ENCODE results near the gene PTPRN.

PTPRN gene

GRCh38 chr2:219245148-219245898 is 63.9 kb downstream of the PTPRN start, which contains the start of the genes GLB1L and STK16:
GLB1L (minus strand) TSS chr2:219245444; CDS start chr2:219243573, 1,871 bp downstream.
STK16 (plus strand) TSS chr2:219245479; CDS start chr2:219246000, 521 bp downstream.
- DNase-seq (ENCODE audit: low spot score): peak; percentile 94

GRCh38 chr2:219244789-219245147 is 64.4 kb downstream of the PTPRN start:
- no peak for DNase-seq (ENCODE audit: low spot score)

GRCh38 chr2:219243291-219243761 is 65.9 kb downstream of the PTPRN start:
- DNase-seq (ENCODE audit: low spot score): no peak

All from COLO829 (cell line).